ENCODE results near the gene CFAP61.

Gene CFAP61

GRCh38 chr20:20174089-20174835 is 121.9 kb downstream of the CFAP61 start:
- H3K27me3 ChIP-seq (ENCODE audit: low read depth, low read length) = peaks cover 36% of the 10 kb centered on the region
- TF ChIP-seq CTCF (IDR thresholded peaks at IDR 0.05; ENCODE audit: low read depth, low read length) = 0 out of 2 replicates have a peak, but pooled peaks have one; percentile 20
- TF ChIP-seq EZH2phosphoT487 (IDR thresholded peaks at IDR 0.05; ENCODE audit: low read depth) = no peak

GRCh38 chr20:20181322-20181721 is 129.0 kb downstream of the CFAP61 start:
- TF ChIP-seq EZH2phosphoT487 (IDR thresholded peaks at IDR 0.05; ENCODE audit: low read depth) = no peak
- TF ChIP-seq CTCF (IDR thresholded peaks at IDR 0.05; ENCODE audit: low read depth, low read length) = no peak
- H3K4me2 ChIP-seq (ENCODE audit: low read length) = no peak overlapping the region
- H3K27ac ChIP-seq (ENCODE audit: low read length) = no peak overlapping the region
- no peak overlapping the region for H3K4me3 ChIP-seq (ENCODE audit: low read length)
- H3K27me3 ChIP-seq (ENCODE audit: low read depth, low read length) = peaks cover 36% of the 10 kb centered on the region
- no peaks in the 10 kb centered on the region for H3K36me3 ChIP-seq (replicated peaks; ENCODE audit: low read depth, low read length)
- no peaks in the 10 kb centered on the region for H3K79me2 ChIP-seq (ENCODE audit: low read length)
- H3K9me3 ChIP-seq (ENCODE audit: insufficient read depth, low read length) = no peaks in the 10 kb centered on the region
- no peaks in the 10 kb centered on the region for H3K4me1 ChIP-seq (ENCODE audit: low read length)
- no peaks in the 10 kb centered on the region for H4K20me1 ChIP-seq (ENCODE audit: insufficient read depth, low read length)
- no peak overlapping the region for H2AFZ ChIP-seq (ENCODE audit: low read depth, low read length)
- no peak overlapping the region for H3K9ac ChIP-seq (ENCODE audit: low read length)

More at GRCh38 chr20:20174089-20174835, 121.9 kb downstream of the CFAP61 start:
- Histone ChIP-seq H3K27ac (ENCODE audit: low read length) (no peak overlapping the region), H3K79me2 (ENCODE audit: low read length) (no peaks in the 10 kb centered on the region), H3K9me3 (ENCODE audit: insufficient read depth, low read length) (peaks cover 3% of the 10 kb centered on the region; the same call in 1 of the 2 replicates), H3K36me3 (replicated peaks; ENCODE audit: low read depth, low read length) (no peaks in the 10 kb centered on the region), H2AFZ (ENCODE audit: low read depth, low read length) (no peak overlapping the region), H3K4me3 (ENCODE audit: low read length) (no peak overlapping the region), H4K20me1 (ENCODE audit: insufficient read depth, low read length) (no peaks in the 10 kb centered on the region), H3K4me1 (ENCODE audit: low read length) (no peaks in the 10 kb centered on the region), H3K4me2 (ENCODE audit: low read length) (no peak overlapping the region), H3K9ac (ENCODE audit: low read length) (no peak overlapping the region)

- no peaks in the 10 kb centered on the region for H3K36me3 ChIP-seq (replicated peaks; ENCODE audit: low read depth, low read length)
- no peak overlapping the region for H3K4me3 ChIP-seq (ENCODE audit: low read length)
- TF ChIP-seq EZH2phosphoT487 (IDR thresholded peaks at IDR 0.05; ENCODE audit: low read depth) = no peak
- peak; percentile 63 for TF ChIP-seq CTCF (IDR thresholded peaks at IDR 0.05; ENCODE audit: low read depth, low read length)
- H3K27me3 ChIP-seq (ENCODE audit: low read depth, low read length) = peaks cover 18% of the 10 kb centered on the region
- no peak overlapping the region for H3K9ac ChIP-seq (ENCODE audit: low read length)
- H3K4me2 ChIP-seq (ENCODE audit: low read length) = no peak overlapping the region
- H3K4me1 ChIP-seq (ENCODE audit: low read length) = peaks cover 13% of the 10 kb centered on the region
- no peaks in the 10 kb centered on the region for H4K20me1 ChIP-seq (ENCODE audit: insufficient read depth, low read length)
- H3K27ac ChIP-seq (ENCODE audit: low read length) = no peak overlapping the region
- no peaks in the 10 kb centered on the region for H3K9me3 ChIP-seq (ENCODE audit: insufficient read depth, low read length)
- no peak overlapping the region for H2AFZ ChIP-seq (ENCODE audit: low read depth, low read length)
- no peaks in the 10 kb centered on the region for H3K79me2 ChIP-seq (ENCODE audit: low read length)
Measured at GRCh38 chr20:20184149-20184548, 131.8 kb downstream of the CFAP61 start.

- Histone ChIP-seq H3K4me1 (ENCODE audit: low read length) (peaks cover 14% of the 10 kb centered on the region), H3K9me3 (ENCODE audit: insufficient read depth, low read length) (no peaks in the 10 kb centered on the region), H3K4me2 (ENCODE audit: low read length) (no peak overlapping the region), H3K27me3 (ENCODE audit: low read depth, low read length) (peaks cover 16% of the 10 kb centered on the region; the same call in 1 of the 2 replicates), H3K36me3 (replicated peaks; ENCODE audit: low read depth, low read length) (no peaks in the 10 kb centered on the region), H2AFZ (ENCODE audit: low read depth, low read length) (no peak overlapping the region), H3K4me3 (ENCODE audit: low read length) (no peak overlapping the region), H3K79me2 (ENCODE audit: low read length) (no peaks in the 10 kb centered on the region), H3K27ac (ENCODE audit: low read length) (no peak overlapping the region), H3K9ac (ENCODE audit: low read length) (no peak overlapping the region), H4K20me1 (ENCODE audit: insufficient read depth, low read length) (no peaks in the 10 kb centered on the region)
- TF ChIP-seq EZH2phosphoT487 (IDR thresholded peaks at IDR 0.05; ENCODE audit: low read depth) (no peak), CTCF (IDR thresholded peaks at IDR 0.05; ENCODE audit: low read depth, low read length) (no peak)
Measured at GRCh38 chr20:20184706-20185105, 132.4 kb downstream of the CFAP61 start.

Measured in OCI-LY3 (cell line).